GM19452 (cell line): ENCODE data around the gene UBE2L3.
"Not testable (repeated sequence)": the region's sequence is repeated elsewhere in the genome, so short reads cannot be mapped to it uniquely, and the experiment has no call there.

Source experiments
- ATAC-seq: cut with Tn5 transposase; IDR thresholded peaks from one replicate; pipeline ENCODE4 v1.9.1; 2021; ENCODE audit not compliant: unreplicated experiment

The UBE2L3 gene

DNA sequence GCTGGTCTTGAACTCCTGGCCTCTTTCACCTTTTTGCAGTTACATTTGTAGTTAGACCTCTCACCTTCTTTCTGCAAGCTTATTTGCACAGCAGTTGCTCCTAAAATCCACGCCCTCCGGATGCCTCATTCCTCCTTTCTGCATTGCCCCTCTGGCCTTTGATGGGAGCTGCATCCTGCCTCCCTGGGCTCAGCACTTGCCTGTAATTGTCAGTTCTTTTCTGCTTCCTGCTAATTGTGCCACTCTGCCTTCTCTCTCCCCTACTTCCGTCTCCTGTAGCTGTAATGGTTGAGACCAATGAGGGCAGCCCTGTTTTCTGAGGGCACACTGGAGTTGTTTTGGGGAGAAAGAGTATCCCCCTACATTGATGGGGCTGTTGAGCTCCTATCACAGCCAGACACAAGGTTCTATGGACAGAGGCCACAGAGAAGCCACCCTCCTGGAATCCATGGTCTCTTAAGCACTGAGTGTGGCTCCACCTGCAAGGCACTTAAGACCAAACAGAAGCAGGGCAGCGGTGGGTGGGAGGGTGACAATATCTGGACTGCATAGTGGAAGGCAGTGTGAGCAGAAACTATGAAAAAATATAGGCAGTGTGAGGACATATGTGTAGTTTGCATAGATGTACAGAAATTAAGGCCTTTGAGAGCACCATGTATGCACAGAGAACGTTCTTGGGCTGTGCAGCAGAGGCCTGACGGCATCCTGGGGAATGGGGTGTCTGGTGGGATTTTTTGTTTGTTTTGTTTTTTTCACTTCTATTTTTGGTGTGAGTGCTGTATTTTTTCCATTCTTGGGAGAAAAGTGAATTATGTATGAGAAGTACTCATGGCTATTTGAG lies 31.8 kb downstream of the UBE2L3 start:
- no peak for ATAC-seq

DNA sequence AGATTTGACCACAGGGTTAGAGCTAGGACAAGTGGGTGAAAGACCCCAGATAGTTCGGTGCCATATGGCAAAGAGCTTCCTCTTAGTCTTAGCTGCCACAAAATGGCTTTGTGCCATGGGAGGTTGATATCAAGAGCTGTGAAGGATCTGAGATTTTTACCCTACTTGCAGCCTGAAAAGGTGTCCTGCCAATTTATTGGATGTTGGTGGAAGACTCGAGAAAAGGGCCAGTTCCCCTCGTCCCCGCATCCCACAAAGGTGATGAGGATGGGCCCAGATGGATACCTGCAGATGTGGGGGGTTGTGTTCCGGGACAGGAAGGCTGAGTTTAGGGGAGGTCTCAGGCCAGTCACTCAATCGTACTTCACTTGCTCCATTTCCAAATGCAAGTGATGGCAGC lies 35.1 kb downstream of the UBE2L3 start:
- no peak for ATAC-seq

DNA sequence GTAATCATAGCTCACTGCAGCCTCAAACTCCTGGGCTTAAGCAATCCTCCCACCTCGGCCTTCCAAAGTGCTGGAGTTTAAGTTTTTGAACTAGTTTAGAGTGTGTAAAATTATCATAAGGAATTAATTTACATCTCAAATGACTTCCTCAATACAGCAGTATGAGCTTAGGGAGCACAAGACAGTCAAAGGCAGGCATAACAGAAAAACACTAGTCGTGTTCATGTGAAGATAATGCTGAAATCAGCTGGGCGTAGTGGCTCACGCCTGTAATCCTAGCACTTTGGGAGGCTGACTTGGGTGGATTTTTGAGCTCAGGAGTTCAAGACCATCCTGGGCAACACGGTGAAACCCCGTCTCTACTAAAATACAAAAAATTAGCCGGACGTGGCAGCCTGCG lies 36.5 kb downstream of the UBE2L3 start:
- ATAC-seq, result no peak

DNA sequence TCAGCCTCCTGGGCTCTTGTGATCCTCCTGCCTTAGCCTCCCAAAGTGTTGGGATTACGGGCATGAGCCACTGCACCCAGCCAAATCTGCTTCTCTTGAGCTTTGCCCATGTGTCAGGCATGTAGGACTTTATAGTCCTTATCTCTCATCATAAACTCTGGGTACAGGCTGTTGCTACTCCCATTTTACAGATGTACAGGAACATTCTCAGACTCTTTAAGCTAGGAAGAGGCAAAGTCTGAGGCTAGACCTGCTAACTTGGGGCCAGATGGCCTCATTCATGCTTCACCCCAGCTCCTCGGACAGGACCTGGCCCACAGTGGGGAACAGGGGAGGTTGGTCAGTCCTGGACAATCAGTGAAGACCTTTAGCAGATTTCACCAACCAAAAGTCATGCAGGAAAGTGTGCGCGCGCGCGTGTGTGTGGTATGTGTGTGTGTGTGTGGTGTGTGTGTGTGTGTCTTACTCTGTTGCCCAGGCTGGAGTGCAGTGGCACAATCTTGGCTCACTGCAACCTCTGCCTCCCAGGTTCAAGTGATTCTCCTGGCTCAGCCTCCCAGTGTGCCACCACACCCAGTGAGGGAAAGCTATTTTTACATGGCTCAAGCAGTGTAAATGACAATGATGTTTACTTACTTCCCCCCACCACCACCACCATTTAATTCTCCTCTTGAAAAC lies 38.5 kb downstream of the UBE2L3 start:
- no peak for ATAC-seq

DNA sequence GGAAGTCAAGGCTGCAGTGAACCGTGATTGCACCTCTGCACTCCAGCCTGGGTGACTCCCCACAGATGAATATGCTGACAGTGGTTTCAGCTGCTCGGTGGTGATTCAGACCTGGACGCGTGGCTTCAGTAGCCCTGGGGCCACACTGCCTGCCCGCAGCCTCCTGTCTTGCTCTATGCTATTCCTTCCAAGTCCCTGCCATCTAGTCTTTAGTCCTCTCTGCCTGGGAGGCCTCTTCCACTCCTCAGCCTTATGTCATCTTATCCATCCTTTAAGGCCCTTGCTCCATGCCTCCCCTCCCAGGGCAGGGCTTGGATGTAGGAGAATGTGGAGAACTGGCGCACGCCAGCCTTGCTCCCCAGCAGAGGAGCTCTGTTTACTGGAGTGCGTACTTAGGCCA lies 39.3 kb downstream of the UBE2L3 start:
- no peak for ATAC-seq

DNA sequence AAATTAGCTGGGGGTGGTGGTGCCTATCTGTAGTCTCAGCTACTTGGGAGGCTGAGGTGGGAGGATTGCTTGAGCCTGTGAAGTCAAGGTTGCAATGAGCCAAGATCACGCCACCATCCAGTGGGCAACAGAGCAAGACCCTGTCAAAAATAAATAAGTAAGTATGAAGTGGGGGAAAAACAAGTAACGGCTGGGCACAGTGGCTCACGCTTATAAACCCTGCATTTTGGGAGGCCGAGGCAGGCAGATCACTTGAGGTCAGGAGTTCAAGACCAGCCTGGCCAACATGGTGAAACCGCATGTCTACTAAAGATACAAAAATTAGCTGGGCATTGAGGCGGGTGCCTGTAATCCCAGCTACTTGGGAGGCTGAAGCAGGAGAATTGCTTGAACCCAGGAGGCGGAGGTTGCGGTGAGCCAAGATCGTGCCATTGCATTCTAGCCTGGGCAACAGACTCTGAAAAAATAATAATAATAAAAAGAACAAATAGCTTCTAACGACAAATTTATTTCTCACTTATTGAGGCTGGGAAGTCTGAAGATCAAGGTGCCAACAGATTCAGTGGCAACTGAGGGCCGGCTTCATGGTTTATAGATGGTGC lies 42.1 kb downstream of the UBE2L3 start:
- ATAC-seq, result not testable (repeated sequence)

DNA sequence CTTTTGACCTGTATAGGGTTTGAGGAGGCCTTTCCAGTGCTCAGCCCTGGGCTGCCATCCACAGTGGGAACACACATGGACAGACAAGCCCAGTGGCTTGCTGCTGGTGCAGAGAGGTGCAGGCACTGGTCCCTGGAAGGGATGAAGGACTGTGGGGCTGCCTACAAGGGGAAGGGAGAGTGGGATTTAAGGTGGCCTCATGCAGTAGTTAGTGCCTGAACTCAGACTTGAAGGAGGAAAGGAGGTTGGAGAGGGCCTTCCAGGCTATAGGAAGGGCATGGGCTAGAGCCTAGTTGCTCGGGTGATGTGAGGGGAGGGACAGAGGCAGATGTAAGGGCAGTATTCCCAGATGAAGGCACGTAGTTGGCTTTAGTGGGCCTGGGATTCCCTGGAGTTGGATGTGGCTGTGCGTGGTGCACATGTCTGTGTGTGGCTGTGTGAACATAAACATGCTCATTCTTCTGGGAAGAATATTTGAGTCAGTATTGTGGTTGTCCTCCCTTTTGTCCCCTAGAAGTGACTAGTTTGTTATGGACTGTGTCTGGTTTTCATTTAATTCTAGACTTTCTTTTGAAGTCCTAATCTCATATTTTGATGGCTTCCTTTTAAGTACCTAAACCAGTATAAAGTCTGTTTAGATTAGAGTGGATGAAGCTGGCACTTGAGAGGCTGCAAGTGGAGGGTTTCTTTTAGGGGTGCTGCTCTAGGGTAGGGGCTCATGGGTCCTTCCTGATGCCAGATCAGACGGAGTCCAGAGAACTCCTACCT lies 43.9 kb downstream of the UBE2L3 start:
- no peak for ATAC-seq

DNA sequence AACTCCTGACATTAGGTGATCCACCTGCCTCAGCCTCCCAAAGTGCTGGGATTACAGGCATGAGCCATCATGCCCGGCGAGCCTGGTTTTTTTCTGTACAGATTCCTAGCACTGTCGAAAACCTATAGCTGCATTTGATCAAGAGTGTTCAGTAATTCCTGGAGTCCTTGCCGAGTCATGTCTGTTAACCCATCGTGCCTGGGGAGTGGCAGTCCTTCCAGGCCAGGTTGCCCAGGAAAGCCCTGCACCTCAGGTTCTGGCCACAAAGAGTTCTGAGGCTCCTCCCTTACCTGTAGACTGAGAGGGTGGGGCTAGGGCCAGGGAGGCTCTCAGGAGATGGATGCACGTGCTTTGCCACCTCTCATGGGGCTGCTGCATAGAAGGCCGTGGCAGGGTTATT lies 45.3 kb downstream of the UBE2L3 start:
- no peak for ATAC-seq

DNA sequence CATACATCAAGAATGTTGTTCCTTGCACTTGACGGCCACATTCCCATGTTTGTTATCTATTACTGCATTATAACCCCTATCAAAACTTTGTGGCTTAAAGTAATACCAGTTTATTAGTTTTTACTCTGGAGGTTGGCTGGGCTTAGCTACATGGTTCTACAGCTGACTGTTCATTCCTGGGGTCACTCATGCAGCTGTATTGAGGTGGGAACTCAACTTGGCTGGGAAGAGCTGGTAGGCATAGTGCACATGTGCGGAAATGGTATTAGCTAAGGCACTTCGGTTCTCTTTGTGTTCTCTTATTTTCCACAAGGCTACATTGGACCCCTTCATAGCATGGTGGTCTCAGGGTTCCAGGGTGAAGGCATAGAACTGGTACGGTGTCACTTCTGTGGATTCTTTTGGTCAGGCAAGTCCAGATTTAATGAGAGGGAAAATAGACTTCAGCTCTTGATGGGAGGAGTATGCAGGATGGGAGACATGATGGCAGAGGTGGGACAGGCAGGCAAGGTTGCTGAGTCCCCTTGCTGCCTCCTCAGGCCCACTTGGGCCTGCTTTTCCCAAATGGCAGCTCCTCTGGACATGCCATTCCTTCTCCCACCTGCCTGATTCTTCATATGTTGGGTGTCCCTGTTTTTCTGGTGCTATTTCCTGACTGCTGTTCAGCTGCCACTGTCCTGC lies 46.2 kb downstream of the UBE2L3 start:
- no peak for ATAC-seq

DNA sequence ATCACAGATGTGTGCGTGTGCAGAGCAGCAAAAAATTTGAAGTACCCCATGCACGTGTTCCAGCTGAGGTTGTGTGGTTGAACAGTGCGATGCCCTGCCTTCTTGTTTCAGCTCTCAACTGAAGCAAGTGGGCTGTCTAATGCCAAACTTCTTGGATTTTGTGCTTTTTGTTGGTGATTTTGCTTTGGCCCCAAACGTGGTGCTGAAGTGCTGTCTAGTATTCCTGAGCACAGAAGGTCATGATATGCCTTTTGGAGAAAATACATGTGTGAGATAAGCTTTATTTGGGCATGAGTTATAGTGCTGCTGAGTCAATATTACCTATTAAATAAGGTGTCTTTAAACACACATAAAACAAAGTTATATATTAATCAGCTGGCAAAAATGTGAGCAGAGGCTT lies 48.2 kb downstream of the UBE2L3 start:
- no peak for ATAC-seq

DNA sequence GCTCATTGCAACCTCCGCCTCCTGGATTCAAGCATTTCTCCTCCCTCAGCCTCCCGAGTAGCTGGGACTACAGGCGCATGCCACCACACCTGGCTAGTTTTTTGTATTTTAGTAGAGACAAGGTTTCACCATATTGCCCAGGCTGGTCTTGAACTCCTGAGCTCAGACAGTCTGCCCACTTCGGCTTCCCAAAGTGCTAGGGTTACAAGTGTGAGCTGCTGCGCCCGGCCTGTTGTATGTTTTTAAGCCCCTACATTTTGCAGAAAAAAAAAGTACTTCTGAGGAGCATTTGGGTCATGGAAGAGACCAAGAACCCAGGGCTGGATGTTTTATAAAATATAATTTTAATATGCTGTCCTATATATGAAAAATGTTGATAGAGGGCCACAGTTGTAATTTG lies 49.8 kb downstream of the UBE2L3 start:
- not testable (repeated sequence) for ATAC-seq

DNA sequence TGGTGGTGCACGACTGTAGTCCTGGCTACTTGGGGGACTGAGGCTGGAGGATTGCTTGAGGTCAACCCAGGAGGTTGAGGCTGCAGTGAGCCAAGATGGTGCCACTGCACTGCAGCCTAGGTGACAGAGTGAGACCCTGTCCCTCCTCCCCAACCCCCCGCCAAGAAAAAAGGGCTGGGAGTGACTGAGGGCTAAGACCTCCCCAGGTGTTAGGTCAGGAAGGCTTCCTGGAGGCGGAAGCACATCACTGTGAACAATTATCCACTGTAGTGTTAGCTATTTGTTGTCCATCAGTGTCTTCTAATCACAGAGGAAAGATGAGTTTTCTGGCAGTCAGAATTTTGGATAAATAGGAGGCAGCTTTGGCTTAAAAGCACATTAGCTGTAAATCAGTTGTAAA lies 53.5 kb downstream of the UBE2L3 start:
- ATAC-seq, result no peak

DNA sequence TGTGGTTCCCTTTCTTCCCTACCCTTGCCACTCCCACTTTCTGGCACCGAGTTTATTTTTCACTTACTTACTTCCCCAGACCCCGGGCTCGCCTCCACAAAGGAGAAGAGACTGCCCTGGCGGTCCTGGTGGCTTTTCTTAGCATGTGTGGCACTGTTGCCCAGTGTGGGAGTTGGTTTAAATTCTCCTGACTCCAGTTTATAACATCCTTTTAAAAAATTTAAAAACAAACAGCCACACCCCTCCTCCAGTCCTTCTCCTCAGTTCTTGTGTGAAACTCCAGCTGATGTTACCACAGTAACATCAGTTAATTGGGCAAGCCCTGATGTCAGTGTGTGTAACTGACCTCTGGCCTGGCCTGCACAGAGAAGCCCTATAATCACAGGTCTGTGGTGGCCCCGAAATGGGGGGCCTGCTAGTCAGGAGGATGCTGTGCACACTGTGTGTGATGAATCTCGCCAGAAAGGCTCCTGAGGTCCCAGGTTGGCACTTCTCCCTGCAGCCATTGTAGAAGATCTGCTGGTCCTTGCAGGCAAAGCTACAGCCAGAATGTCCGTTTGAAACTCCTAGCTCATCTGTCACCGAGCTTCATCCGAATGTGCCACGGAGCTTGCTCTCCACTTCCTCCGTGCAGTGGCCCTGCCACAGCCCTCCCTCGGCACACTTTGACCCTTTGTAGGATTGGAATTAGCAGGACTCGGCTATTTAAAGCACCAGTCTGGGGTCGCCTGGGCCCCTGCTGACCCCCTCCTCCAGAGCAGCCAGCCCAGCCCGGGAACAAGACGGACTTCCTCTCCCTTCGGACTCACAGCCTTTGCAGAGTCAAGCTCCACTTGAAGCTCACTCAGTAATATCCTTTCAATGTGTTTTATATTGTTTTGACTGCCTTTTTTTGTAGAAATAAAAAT lies 54.8 kb downstream of the UBE2L3 start:
- ATAC-seq, result no peak

DNA sequence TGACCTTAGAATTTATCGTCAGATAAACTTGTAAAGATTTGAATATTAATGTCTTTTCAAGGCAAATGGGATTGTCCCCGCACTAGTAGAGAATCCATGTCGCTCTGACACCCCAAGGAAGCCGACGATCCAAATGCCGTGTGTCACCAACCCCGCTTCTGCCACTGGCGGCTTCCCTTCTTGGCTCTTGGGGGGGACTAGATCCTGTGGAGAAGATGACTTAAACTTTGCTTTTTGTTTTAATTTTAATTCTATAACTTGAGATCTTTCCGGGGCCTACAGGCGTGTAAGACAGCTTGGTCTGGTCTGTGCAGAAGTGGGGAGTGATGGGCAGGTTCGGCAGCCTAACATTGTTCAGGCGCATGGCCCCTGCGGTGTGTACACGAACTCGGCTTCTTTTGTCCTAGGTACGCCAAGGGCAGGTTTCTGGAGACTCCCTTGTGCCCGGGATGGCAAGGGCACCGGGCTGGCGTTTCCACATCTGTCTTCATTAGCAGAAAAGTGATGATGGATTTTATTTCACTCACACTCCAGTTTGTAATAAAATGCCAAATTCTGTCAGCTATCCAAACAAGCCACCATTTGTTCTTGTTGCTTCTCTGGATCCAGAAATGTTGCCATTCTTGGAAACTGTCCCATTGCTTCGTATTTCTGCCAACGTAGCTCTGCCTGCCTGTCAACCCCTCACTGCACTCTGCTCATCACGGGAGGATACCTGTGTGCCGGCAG lies 55.6 kb downstream of the UBE2L3 start:
- no peak for ATAC-seq

DNA sequence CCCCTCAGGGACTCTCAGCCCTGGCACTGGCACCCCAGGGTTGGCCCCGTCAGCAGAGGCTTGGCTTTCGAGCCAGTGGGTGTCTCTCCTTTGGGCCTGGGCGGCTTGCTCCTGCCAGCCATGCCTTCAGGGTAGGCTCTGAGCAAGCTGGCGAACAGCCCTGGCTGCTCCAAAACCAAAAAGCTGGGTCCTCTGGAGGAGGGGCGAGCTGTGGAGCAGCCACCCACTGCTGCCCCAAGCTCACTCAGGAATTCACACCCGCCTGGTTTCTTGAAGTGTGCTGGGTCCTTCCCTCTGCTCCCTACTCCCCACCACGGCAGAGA lies 56.1 kb downstream of the UBE2L3 start:
- ATAC-seq, result no peak

DNA sequence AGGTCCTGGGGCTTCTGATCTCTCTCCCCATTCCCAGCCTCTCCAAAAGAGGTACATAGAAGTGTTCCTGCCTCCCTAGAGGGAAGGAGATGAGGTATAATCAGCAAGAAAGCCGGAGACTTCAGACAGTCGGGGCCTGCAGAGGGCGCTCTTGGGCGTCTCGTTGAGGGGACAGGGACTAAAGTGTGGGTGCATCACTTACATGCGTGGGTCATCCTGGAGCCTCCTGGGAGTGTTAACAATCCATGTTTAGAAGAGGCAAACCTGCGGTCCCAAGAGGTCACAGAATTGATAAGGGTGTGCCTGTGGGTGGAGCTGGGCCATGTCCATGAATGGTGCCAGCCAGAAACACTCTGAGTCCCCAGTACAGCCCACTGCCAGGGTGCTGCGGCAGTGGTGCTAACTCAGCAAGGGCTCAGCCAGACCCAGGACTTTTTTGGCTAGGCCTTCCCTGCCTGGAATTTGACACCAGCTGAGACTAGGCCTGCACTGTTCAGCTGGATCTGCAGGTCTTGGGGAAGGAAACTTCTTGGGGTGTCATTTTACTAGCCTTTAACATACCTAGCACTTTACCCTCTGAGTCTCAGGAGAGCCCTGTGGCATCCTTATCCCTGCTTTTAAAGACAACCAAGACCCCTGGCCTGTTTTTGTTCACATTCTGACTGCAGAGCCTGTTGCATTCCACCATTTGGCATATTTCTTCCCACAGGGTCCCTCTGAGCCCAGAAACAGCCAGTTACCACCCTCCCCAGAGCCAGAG lies 56.8 kb downstream of the UBE2L3 start:
- ATAC-seq, result no peak

DNA sequence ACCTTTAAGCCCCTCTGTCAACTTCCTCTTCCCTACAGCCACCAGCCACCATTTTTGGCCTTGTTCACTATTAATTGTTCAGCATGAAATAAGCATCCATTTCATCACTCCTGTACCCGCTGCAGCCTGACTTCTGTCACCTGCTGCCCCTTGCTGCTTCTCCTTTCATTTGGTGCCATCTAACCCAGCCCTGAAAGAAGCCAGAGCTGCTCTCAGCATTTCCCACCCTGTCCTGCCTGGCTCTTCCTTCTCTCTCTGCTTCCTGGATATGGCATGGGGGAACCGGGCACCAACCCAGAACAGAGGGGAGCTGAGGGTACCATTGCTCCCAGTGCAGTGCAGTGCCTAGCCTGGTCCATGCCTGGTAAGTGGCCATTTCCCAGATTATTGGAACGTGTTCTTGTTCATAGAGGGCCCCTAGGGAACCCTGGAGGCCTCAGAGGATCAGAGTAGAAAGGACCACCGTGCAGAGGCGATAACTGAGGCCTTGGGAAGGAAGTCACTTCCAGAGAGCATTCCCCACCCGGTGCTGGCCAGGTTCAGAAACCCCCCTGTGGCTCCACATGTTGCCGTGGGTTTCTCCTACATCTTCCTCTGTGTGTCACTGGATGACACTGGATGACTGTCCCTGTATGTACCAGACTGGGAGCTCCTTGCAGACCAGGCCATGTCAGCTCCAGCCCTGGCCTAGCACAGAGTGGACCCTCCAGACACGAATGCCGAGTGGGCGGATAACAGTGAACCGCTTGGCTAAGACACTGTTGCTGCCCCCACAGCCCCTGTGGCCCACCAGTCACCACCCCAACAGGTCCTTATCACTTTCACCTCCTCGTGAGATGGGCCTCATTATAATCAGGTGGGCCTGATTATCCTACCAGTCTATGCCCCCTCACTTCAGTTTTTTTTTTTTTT lies 57.6 kb downstream of the UBE2L3 start:
- ATAC-seq, result no peak
